ENCODE results near the gene PLA2G2A.

- TF ChIP-seq POLR2A (IDR thresholded peaks at IDR 0.05): no peak
- no peak for TF ChIP-seq CTCF (IDR thresholded peaks at IDR 0.05)
These were observed 30.4 kb downstream of the PLA2G2A start for GRCh38 chr1:19949016-19949415.

Data from thyroid gland (tissue), 4 donors.